ENCODE data around the gene SLC25A41.
"Not testable (repeated sequence)": the region's sequence is repeated elsewhere in the genome, so short reads cannot be mapped to it uniquely, and the experiment has no call there.

SLC25A41 gene

GRCh38 chr19:6402837-6403608, 30.5 kb downstream of the SLC25A41 start:
- ATAC-seq, result no peak

GRCh38 chr19:6402058-6402457, 31.5 kb downstream of the SLC25A41 start:
- no peak for ATAC-seq

- ATAC-seq, result not testable (repeated sequence)
Measured at GRCh38 chr19:6400062-6400944, 33.3 kb downstream of the SLC25A41 start.

- ATAC-seq, result no peak
Measured at GRCh38 chr19:6396305-6396704, 37.3 kb downstream of the SLC25A41 start.

GRCh38 chr19:6394831-6395230, 38.7 kb downstream of the SLC25A41 start:
- ATAC-seq, result no peak

DNA sequence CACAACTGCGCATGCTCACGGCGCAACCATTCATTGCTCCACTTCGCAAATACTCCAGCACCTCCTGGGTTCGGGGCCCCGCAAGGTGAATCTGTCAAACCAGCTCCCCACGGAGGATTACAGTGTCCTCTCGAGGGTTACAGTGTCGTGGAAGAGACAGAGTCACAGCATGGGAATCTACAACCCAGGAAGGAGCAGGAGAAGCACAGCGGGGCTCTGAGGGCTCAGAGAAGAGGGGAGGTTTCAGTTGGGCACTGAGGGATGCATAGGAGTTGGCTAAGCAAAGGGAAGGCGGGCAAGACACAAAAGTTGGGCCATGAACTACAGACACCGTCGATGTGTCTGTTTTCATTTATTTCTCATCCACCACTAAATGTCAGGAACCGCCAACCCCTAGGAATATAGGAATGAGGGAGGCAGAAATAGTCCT, 39.6 kb downstream of the SLC25A41 start:
- ATAC-seq, result peak in 1 of 2 donors; percentile 53

GRCh38 chr19:6393074-6393982, 40.2 kb downstream of the SLC25A41 start, which contains the start of gene GTF2F1:
Gene GTF2F1 (minus strand): TSS chr19:6393164. CDS start chr19:6392995, 169 bp downstream.
- ATAC-seq, result peak; percentile 89

DNA sequence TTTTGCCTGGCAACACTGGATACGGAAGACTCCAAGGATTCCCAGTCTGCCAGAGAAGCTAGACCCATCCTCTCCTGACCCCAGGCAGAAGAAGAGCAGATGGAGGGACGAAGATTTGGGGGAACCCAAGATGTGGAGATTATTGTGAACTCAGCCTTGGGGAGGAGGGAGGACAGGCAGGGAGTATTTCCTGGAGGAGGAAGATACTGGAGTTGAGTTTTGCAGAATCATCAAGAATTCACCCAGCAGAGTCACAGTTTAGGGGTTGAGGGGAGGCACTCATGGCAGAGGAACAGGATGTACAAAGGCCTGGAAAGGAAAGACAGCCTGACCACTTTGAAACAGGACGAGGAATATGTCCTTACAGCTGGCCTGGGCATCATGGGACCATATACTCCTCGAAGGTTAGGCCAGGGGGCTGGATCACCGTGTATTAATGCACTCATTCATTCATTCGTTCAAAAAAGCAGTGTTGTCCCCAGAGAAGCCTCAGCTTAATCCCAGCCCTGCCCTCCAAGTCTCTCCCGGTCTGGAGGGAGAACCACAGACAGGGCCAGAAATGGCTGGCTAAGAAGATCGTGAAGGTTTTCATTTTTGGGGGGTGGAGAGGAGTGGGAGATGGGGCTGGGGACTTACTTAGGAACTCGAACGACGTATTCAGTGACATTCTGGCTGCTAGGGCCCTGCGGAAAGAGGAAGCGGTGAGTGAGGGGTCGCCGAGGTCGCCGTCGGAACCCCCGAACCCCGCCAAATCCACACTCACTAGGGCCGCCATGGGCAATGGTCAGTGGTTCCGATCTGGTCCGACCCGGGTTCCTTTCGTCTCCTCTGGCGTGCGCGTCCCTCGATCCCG, 41.1 kb downstream of the SLC25A41 start:
- ATAC-seq, result no peak

- no peak for ATAC-seq
Measured at GRCh38 chr19:6387372-6387771, 46.2 kb downstream of the SLC25A41 start.

DNA sequence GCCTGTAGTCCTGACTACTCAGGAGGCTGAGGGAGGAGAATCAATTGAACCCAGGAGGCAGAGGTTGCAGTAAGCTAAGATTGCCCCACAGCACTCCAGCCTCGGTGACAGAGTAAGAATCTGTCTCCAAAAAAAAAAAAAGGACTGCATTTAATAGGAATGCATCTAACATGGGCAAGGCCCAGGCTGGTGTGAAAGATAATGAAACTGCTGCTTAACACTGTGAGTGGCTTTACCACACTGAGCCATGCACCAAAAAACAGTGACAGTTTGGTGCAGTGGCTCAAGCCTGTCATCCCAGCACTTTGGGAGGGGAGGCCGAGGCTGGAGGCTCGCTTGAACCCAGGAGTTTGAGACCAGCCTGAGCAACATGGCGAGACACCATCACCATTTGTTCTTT, 49.2 kb downstream of the SLC25A41 start:
- ATAC-seq, result no peak

GRCh38 chr19:6383188-6383587, 50.4 kb downstream of the SLC25A41 start:
- ATAC-seq, result no peak

GRCh38 chr19:6381030-6381750, 52.4 kb downstream of the SLC25A41 start:
- no peak for ATAC-seq

DNA sequence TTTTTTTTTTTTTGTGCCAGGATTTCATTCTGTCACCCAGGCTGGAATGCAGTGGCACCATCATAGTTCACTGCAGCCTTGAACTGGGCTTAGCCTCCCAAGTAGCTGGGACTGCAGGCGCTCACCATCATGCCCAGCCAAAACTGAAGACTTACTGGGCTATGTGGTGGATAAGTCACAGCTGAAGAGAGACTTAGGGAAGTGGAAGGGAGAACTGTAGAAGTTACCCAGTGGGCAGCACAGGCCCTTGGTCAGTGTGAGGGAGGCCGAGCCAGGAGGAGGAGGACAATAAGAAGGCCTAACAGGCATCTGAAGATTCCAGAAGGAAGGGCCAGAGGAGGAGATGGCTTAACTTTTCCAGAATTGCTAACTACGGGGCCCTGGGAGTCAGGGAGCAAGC, 53.8 kb downstream of the SLC25A41 start:
- no peak for ATAC-seq

DNA sequence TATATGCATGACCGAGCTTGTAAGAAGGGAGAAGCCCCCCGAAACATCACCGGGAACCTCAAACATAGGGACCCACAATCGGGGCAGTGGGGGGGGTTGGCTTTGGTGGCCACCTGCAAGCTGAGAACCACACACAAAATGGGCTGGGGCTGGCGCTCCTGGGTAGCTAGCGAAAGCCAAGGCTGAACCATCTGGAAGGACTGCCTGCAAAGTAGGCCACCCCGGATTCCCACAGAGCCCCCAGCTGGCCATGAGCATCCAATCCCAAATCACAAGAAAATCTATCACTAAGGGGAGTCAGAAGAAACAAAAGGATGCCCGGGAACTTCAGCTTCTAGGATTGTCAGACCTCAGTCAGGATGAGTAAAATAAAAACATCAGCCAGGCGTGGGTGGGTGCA, 55.1 kb downstream of the SLC25A41 start:
- no peak for ATAC-seq

- ATAC-seq, result no peak
Measured at GRCh38 chr19:6378041-6378440, 55.5 kb downstream of the SLC25A41 start.

DNA sequence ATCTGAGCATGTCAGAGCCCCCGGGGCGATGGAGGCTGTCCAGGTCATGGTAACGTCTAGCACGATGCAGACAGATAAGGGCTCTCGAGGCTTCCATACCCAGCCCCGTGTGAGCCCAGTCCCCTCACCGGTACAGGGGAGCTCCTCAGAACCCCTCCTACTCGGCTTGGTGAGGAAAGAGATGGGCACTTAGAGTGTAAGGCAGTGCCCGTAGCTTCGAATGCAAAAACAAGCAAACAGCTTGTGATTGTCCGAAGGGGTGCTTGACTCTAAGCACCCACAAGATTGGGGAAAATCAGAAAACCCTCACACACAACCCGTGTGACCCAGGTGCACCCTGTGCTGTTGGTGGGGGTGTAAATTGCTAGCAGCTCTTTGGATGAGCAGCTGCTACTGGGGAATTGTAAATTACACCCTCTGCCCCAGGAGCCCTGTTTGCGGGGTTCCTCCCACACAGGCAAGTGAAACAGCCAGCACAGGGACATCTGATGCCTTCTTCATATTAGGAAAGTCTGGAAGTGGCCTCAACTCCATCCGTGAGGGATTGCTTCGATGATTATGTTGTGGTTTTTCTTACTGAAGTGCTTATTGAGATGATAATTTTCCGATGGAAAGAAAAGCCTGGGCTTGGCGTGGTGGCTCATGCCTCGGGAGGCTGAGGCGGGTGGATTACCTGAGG, 56.9 kb downstream of the SLC25A41 start:
- no peak for ATAC-seq

Measured in activated CD4-positive, CD25-positive, alpha-beta regulatory T cell treated with anti-CD3 and anti-CD28 coated beads, Interleukin-2, amount 50 U/mL, for 24 hours (primary cell).